H1 (cell line): ENCODE data around the gene IFNA2. TPM values are rescaled to one million over a fixed set of nuclear protein-coding genes. Genes with fewer than 3 reads are reported as not detected.
A peak's percentile ranks its signal among the peaks of the same experiment; 100 is the strongest.

ENCODE experiments used
- ASH2L ChIP-seq: fragments of 200-600, 300-600 bp; sonication (generic); IDR thresholded peaks from one replicate; pipeline ENCODE4 v1.7.1; 2017; ENCODE audit warnings: low read length
- CBX5 ChIP-seq: fragments of 300-800, 300-1000 bp; sonication (generic); IDR thresholded peaks from 2 replicates; pipeline ENCODE4 v1.7.1; 2016; ENCODE audit warnings: antibody characterized with exemption, low read length, low read depth
- CTBP2 ChIP-seq: IDR thresholded peaks from 2 replicates; pipeline ENCODE4 v1.7.0; 2011; ENCODE audit warnings: borderline replicate concordance, mild to moderate bottlenecking, moderate library complexity, mixed read lengths, low read length; ENCODE audit not compliant: insufficient read depth, insufficient read length
- EP300 ChIP-seq, 2 experiments: IDR thresholded peaks; 1 replicate in 1 of 2; 2 replicates in 1 of 2; pipeline ENCODE4 v1.6.1; 2011 to 2012; ENCODE audit warnings: low read depth in 2 of 2, low read length in 2 of 2, mild to moderate bottlenecking in 2 of 2, borderline replicate concordance in 1 of 2, inconsistent platforms in 1 of 2, moderate library complexity in 1 of 2
- FOSL1 ChIP-seq: IDR thresholded peaks from 2 replicates; pipeline ENCODE4 v1.6.1; 2011; ENCODE audit warnings: mild to moderate bottlenecking, low read depth, low read length, moderate library complexity; ENCODE audit not compliant: insufficient read depth
- NANOG ChIP-seq: IDR thresholded peaks from 2 replicates; pipeline ENCODE4 v1.6.1; 2011; ENCODE audit warnings: low read length, low read depth, mild to moderate bottlenecking, inconsistent platforms; ENCODE audit not compliant: insufficient read depth, poor library complexity, severe bottlenecking
- RBBP5 ChIP-seq: IDR thresholded peaks from 2 replicates; pipeline ENCODE4 v1.7.1; 2012; ENCODE audit warnings: low read depth, mild to moderate bottlenecking, inconsistent platforms, low read length, moderate library complexity, borderline replicate concordance
- SIN3A ChIP-seq, 2 experiments: IDR thresholded peaks in 1 of 2; conservative IDR thresholded peaks in 1 of 2; 2 replicates each; pipeline ENCODE4 v1.6.1; 2011 to 2012; ENCODE audit warnings: low read length in 2 of 2, improper control_type of control experiment in 1 of 2, low read depth in 1 of 2, mild to moderate bottlenecking in 1 of 2
- SP2 ChIP-seq: IDR thresholded peaks from 2 replicates; pipeline ENCODE4 v1.6.1; 2012; ENCODE audit warnings: mild to moderate bottlenecking, low read length, inconsistent platforms
- SRF ChIP-seq: IDR thresholded peaks from 2 replicates; pipeline ENCODE4 v1.6.1; 2011; ENCODE audit warnings: mild to moderate bottlenecking, low read depth, low read length, moderate library complexity
- TAF7 ChIP-seq: optimal IDR thresholded peaks from 2 replicates; pipeline ENCODE3; 2011; ENCODE audit warnings: low read depth, mild to moderate bottlenecking, inconsistent platforms, low read length, moderate library complexity, borderline replicate concordance
- TEAD4 ChIP-seq: IDR thresholded peaks from 2 replicates; pipeline ENCODE4 v1.6.1; 2012; ENCODE audit warnings: low read depth, low read length, inconsistent platforms, mixed read lengths
- polyA plus RNA-seq, 7 experiments: library from polyadenylated mRNA; depleted of rRNA in 3 of 7; stranded (reverse) in 5 of 7; unstranded in 2 of 7; fragments of >200 nt in 5 of 7; fragments of 200-250 nt in 2 of 7; gene quantifications; 1 replicate in 5 of 7; 2 replicates in 1 of 7; 4 replicates in 1 of 7; pipeline versions ENCODE4 v1.2.1 to v1.2.3, GENCODE V29; 2011 to 2013; ENCODE audit warnings: missing spikeins in 2 of 7, mixed read lengths in 2 of 7
- total RNA-seq: library from RNA; stranded (reverse); fragmentation: NEBNext Ultra II Directional; extraction: Animal tissue kit (Norgen Biotek cat#: 25700); gene quantifications from 2 replicates; pipeline ENCODE4 v1.2.1, GENCODE V29; 2021
- TF ChIP-seq, protein P1 (sequence below): IDR thresholded peaks from 2 replicates; pipeline ENCODE4 v1.6.1; 2012; ENCODE audit warnings: low read length, inconsistent platforms
- TF ChIP-seq, protein P2 (sequence below), 3 experiments: IDR thresholded peaks; 1 replicate in 2 of 3; 2 replicates in 1 of 3; pipeline versions ENCODE4 v1.5.1 to v1.6.1; 2011; ENCODE audit warnings: low read length in 3 of 3, mild to moderate bottlenecking in 3 of 3, inconsistent platforms in 2 of 3, low read depth in 1 of 3, moderate library complexity in 1 of 3; ENCODE audit not compliant: insufficient read depth in 1 of 3; ENCODE audit errors: control extremely low read depth in 1 of 3
- TF ChIP-seq, protein P3 (sequence below): IDR thresholded peaks from 2 replicates; pipeline ENCODE4 v1.6.1; 2011; ENCODE audit warnings: low read length, improper control_type of control experiment
- TF ChIP-seq, protein P4 (sequence below): IDR thresholded peaks from 2 replicates; pipeline ENCODE4 v1.6.1; 2012; ENCODE audit warnings: inconsistent platforms

IFNA2 gene
- total and polyA plus RNA-seq, 2 of the 8 experiments (the other 6 are each of a cell fraction or from before 2014, with no cell fraction given): not detected

DNA sequence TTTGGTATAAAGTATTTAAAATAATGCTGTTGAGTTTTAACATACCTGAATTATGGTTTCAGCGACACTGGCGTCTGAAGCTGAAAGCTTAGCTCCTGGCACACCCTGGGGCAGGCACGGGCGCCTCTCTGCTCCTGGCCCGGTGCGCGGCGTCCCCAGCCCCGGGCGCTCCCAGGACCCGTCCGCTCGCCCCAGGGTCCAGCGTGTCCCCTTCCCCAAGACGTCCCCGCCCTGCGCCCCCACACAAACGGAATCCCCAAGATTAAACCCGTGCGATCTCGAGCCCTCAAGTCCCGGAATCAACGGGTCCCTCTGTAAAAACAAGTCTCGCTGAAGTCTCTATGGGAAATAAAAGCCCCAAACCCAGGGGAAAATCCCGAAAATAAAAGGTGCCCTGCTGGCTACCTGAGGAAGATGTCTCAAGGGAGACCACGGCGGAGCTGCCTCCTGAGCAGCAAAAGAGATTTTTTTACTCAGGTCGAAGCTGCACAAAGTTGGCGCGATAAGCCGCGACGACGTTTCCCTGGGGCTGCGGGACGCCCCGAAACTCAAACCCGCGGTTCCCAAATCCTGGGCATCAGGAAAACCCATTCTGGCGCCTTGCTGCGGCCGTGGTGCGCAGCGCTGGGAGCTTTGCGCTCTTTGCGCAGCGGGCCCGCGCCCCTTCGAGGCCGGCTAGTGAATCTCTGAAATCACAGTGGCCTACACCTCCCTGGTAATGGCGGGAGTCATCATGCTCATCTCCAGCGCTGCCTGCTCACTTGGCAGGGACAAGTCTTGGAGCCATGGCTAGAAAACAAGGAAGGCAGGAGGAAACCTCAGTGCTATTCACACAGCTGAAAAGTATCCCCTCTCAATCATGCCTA is 17.4 kb upstream of the IFNA2 start (continued):
- TF ChIP-seq, protein P1, sequence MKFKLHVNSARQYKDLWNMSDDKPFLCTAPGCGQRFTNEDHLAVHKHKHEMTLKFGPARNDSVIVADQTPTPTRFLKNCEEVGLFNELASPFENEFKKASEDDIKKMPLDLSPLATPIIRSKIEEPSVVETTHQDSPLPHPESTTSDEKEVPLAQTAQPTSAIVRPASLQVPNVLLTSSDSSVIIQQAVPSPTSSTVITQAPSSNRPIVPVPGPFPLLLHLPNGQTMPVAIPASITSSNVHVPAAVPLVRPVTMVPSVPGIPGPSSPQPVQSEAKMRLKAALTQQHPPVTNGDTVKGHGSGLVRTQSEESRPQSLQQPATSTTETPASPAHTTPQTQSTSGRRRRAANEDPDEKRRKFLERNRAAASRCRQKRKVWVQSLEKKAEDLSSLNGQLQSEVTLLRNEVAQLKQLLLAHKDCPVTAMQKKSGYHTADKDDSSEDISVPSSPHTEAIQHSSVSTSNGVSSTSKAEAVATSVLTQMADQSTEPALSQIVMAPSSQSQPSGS: no peak
- TF ChIP-seq TEAD4 (peak; percentile 71), NANOG (no peak), ASH2L (peak; percentile 62), SRF (no peak), SIN3A (conservative IDR thresholded peaks at IDR 0.05 in 1 of 2, IDR thresholded peaks at IDR 0.05 in 1 of 2; ENCODE audit: low read depth in 1 of 2, low read length in 2 of 2) (0 out of 4 replicates have a peak, but pooled peaks of 1 of the 2 experiments have one; percentile 23), RBBP5 (peak; percentile 32; the same call in 1 of the 2 replicates), CBX5 (no peak), TAF7 (no peak), EP300 (IDR thresholded peaks at IDR 0.05; ENCODE audit: borderline replicate concordance in 1 of 2, low read depth in 2 of 2, low read length in 2 of 2) (no peak), FOSL1 (peak; percentile 86), CTBP2 (no peak), SP2 (no peak)
- TF ChIP-seq, protein P2, sequence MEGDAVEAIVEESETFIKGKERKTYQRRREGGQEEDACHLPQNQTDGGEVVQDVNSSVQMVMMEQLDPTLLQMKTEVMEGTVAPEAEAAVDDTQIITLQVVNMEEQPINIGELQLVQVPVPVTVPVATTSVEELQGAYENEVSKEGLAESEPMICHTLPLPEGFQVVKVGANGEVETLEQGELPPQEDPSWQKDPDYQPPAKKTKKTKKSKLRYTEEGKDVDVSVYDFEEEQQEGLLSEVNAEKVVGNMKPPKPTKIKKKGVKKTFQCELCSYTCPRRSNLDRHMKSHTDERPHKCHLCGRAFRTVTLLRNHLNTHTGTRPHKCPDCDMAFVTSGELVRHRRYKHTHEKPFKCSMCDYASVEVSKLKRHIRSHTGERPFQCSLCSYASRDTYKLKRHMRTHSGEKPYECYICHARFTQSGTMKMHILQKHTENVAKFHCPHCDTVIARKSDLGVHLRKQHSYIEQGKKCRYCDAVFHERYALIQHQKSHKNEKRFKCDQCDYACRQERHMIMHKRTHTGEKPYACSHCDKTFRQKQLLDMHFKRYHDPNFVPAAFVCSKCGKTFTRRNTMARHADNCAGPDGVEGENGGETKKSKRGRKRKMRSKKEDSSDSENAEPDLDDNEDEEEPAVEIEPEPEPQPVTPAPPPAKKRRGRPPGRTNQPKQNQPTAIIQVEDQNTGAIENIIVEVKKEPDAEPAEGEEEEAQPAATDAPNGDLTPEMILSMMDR (IDR thresholded peaks at IDR 0.05; ENCODE audit: control extremely low read depth in 1 of 3, insufficient read depth in 1 of 3, low read depth in 1 of 3, low read length in 3 of 3): peak; percentile 12 to 62 (median 15)
- TF ChIP-seq, protein P3, sequence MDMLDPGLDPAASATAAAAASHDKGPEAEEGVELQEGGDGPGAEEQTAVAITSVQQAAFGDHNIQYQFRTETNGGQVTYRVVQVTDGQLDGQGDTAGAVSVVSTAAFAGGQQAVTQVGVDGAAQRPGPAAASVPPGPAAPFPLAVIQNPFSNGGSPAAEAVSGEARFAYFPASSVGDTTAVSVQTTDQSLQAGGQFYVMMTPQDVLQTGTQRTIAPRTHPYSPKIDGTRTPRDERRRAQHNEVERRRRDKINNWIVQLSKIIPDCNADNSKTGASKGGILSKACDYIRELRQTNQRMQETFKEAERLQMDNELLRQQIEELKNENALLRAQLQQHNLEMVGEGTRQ: no peak
- TF ChIP-seq, protein P4, sequence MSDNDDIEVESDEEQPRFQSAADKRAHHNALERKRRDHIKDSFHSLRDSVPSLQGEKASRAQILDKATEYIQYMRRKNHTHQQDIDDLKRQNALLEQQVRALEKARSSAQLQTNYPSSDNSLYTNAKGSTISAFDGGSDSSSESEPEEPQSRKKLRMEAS: peak; percentile 64
